ENCODE measurements around the gene ELAVL2. TPM values are rescaled to one million over a fixed set of nuclear protein-coding genes. Genes with fewer than 3 reads are reported as not detected.

Gene ELAVL2
- total RNA-seq, 1 experiment from 2014 or later = not detected

GRCh38 chr9:23741351-23741750, 84.7 kb downstream of the ELAVL2 start:
- no peak overlapping the region for H3K27ac ChIP-seq (ENCODE audit: low read length)
- H3K4me1 ChIP-seq (ENCODE audit: control insufficient read depth, insufficient read depth, low read length) = no peaks in the 10 kb centered on the region
- ChIA-PET POLR2A (no interaction called here), CTCF (no interaction called here)
- in situ Hi-C loops (cut with HindIII; ENCODE audit: low pct_unique_long_range_greater_than_20kb, low sequenced_read_pairs) = no loop called here
- no peak overlapping the region for H3K4me3 ChIP-seq (ENCODE audit: low read depth in 2 of 2, low read length in 2 of 2)
- intact Hi-C loops (cut with micrococcal nuclease; ENCODE audit: unreplicated experiment) = no loop called here
- BruUV-seq (replicated peaks) = no TSS peak
- H3K9me3 ChIP-seq (ENCODE audit: control insufficient read depth, insufficient read depth, low read depth, low read length) = no peaks in the 10 kb centered on the region
- no peaks in the 10 kb centered on the region for H3K36me3 ChIP-seq (ENCODE audit: control insufficient read depth, insufficient read depth, low read length)
- no peak for ATAC-seq
- no peaks in the 10 kb centered on the region for H3K27me3 ChIP-seq (ENCODE audit: control insufficient read depth, insufficient read depth, low read length)
- no peak for DNase-seq (ENCODE audit: low read depth, low spot score)
- no peak for TF ChIP-seq TCF7L2 (IDR thresholded peaks at IDR 0.05; ENCODE audit: low read depth, low read length)

GRCh38 chr9:23740531-23740930, 85.5 kb downstream of the ELAVL2 start:
- ChIA-PET CTCF (no interaction called here), POLR2A (no interaction called here)
- H3K27ac ChIP-seq (ENCODE audit: low read length) = no peak overlapping the region
- intact Hi-C loops (cut with micrococcal nuclease; ENCODE audit: unreplicated experiment) = no loop called here
- no peak for DNase-seq (ENCODE audit: low read depth, low spot score)
- no peaks in the 10 kb centered on the region for H3K4me1 ChIP-seq (ENCODE audit: control insufficient read depth, insufficient read depth, low read length)
- in situ Hi-C loops (cut with HindIII; ENCODE audit: low pct_unique_long_range_greater_than_20kb, low sequenced_read_pairs) = no loop called here
- no peaks in the 10 kb centered on the region for H3K36me3 ChIP-seq (ENCODE audit: control insufficient read depth, insufficient read depth, low read length)
- no peak for ATAC-seq
- TF ChIP-seq TCF7L2 (IDR thresholded peaks at IDR 0.05; ENCODE audit: low read depth, low read length) = no peak
- no peak for TF ChIP-seq SIN3A (IDR thresholded peaks at IDR 0.05; ENCODE audit: borderline replicate concordance, insufficient read depth, low read depth, low read length)
- no peak for TF ChIP-seq REST (IDR thresholded peaks at IDR 0.05; ENCODE audit: insufficient read depth in 1 of 2, low read depth in 2 of 2, low read length in 1 of 2)
- no peak for TF ChIP-seq POLR2AphosphoS5 (IDR thresholded peaks at IDR 0.05; ENCODE audit: low read depth, low read length)
- no peak for TF ChIP-seq CTCF (IDR thresholded peaks at IDR 0.05)
- no peak overlapping the region for H3K4me3 ChIP-seq (ENCODE audit: low read depth in 2 of 2, low read length in 2 of 2)
- BruUV-seq (replicated peaks) = no TSS peak
- no peaks in the 10 kb centered on the region for H3K9me3 ChIP-seq (ENCODE audit: control insufficient read depth, insufficient read depth, low read depth, low read length)
- no peaks in the 10 kb centered on the region for H3K27me3 ChIP-seq (ENCODE audit: control insufficient read depth, insufficient read depth, low read length)

- ATAC-seq (no peak), DNase-seq (ENCODE audit: low read depth, low spot score) (no peak)
- no peak overlapping the region for H3K27ac ChIP-seq (ENCODE audit: low read length)
- H3K27me3 ChIP-seq (ENCODE audit: control insufficient read depth, insufficient read depth, low read length) = no peaks in the 10 kb centered on the region
- BruUV-seq (replicated peaks) = no TSS peak
- no peaks in the 10 kb centered on the region for H3K4me1 ChIP-seq (ENCODE audit: control insufficient read depth, insufficient read depth, low read length)
- in situ Hi-C loops (cut with HindIII; ENCODE audit: low pct_unique_long_range_greater_than_20kb, low sequenced_read_pairs) (no loop called here), intact Hi-C loops (cut with micrococcal nuclease; ENCODE audit: unreplicated experiment) (no loop called here)
- no peaks in the 10 kb centered on the region for H3K36me3 ChIP-seq (ENCODE audit: control insufficient read depth, insufficient read depth, low read length)
- H3K4me3 ChIP-seq (ENCODE audit: low read depth in 2 of 2, low read length in 2 of 2) = no peak overlapping the region
- H3K9me3 ChIP-seq (ENCODE audit: control insufficient read depth, insufficient read depth, low read depth, low read length) = no peaks in the 10 kb centered on the region
- TF ChIP-seq POLR2AphosphoS5 (IDR thresholded peaks at IDR 0.05; ENCODE audit: low read depth, low read length) = no peak
- no peak for TF ChIP-seq SIN3A (IDR thresholded peaks at IDR 0.05; ENCODE audit: borderline replicate concordance, insufficient read depth, low read depth, low read length)
- no peak for TF ChIP-seq CTCF (IDR thresholded peaks at IDR 0.05)
- no peak for TF ChIP-seq TCF7L2 (IDR thresholded peaks at IDR 0.05; ENCODE audit: low read depth, low read length)
- no peak for TF ChIP-seq REST (IDR thresholded peaks at IDR 0.05; ENCODE audit: insufficient read depth in 1 of 2, low read depth in 2 of 2, low read length in 1 of 2)
- ChIA-PET CTCF (no interaction called here), POLR2A (no interaction called here)
Observed at GRCh38 chr9:23739753-23740152, 86.3 kb downstream of the ELAVL2 start.

All from Panc1 (cell line).